H9 (cell line): Measurements from ENCODE around the gene THRB. TPM values are rescaled to one million over a fixed set of nuclear protein-coding genes. Genes with fewer than 3 reads are reported as not detected.

Source experiments
- DNase-seq: peaks from one replicate; pipeline ENCODE4 v3.0.0-alpha.2; 2017
- H2AFZ ChIP-seq: one replicate; pipeline ENCODE4 v1.6.1; 2013; ENCODE audit warnings: mild to moderate bottlenecking, low read length, control low read depth, moderate library complexity
- H2AK5ac ChIP-seq: 2 replicates; pipeline ENCODE4 v1.6.1; 2013; ENCODE audit warnings: low read length, control low read depth, mixed read lengths; ENCODE audit not compliant: insufficient read length
- H2BK120ac ChIP-seq: one replicate; pipeline ENCODE4 v1.6.1; 2013; ENCODE audit warnings: low read depth, mild to moderate bottlenecking, low read length, control low read depth, inconsistent platforms; ENCODE audit not compliant: poor library complexity, severe bottlenecking
- H2BK12ac ChIP-seq: 2 replicates; pipeline ENCODE4 v1.6.1; 2013; ENCODE audit warnings: low read length, control low read depth, mixed read lengths, low read depth; ENCODE audit not compliant: insufficient read length
- H2BK15ac ChIP-seq: 2 replicates; pipeline ENCODE4 v1.6.1; 2013; ENCODE audit warnings: low read depth, low read length, control low read depth
- H2BK20ac ChIP-seq: one replicate; pipeline ENCODE4 v1.6.1; 2013; ENCODE audit warnings: low read depth, mild to moderate bottlenecking, low read length, control low read depth, inconsistent platforms; ENCODE audit not compliant: poor library complexity, severe bottlenecking
- H2BK5ac ChIP-seq: 2 replicates; pipeline ENCODE4 v1.6.1; 2013; ENCODE audit warnings: low read length, control low read depth, mixed read lengths; ENCODE audit not compliant: insufficient read length
- H3K14ac ChIP-seq: 2 replicates; pipeline ENCODE4 v1.6.1; 2013; ENCODE audit warnings: low read length, control low read depth; ENCODE audit not compliant: insufficient read depth
- H3K18ac ChIP-seq: 2 replicates; pipeline ENCODE4 v1.6.1; 2013; ENCODE audit warnings: low read depth, mild to moderate bottlenecking, mixed read lengths, low read length, control low read depth; ENCODE audit not compliant: insufficient read length
- H3K23ac ChIP-seq: 2 replicates; pipeline ENCODE4 v1.6.1; 2013; ENCODE audit warnings: low read length, control low read depth, mixed read lengths, low read depth; ENCODE audit not compliant: insufficient read length
- H3K23me2 ChIP-seq: 2 replicates; pipeline ENCODE4 v1.6.1; 2013; ENCODE audit warnings: low read depth, mild to moderate bottlenecking, mixed read lengths, low read length, control low read depth; ENCODE audit not compliant: insufficient read length, poor library complexity, severe bottlenecking
- H3K27ac ChIP-seq: 2 replicates; pipeline ENCODE4 v1.5.1; 2013; ENCODE audit warnings: low read length, control low read depth, mixed read lengths, low read depth; ENCODE audit not compliant: insufficient read length
- H3K27me3 ChIP-seq: 2 replicates; pipeline ENCODE4 v1.6.1; 2013; ENCODE audit warnings: low read length, control low read depth, inconsistent platforms; ENCODE audit not compliant: insufficient read depth
- H3K4ac ChIP-seq: 2 replicates; pipeline ENCODE4 v1.6.1; 2013; ENCODE audit warnings: low read depth, mild to moderate bottlenecking, control low read depth, inconsistent platforms, low read length, moderate library complexity
- H3K4me1 ChIP-seq: 2 replicates; pipeline ENCODE4 v1.6.1; 2013; ENCODE audit warnings: low read length, control low read depth, inconsistent platforms; ENCODE audit not compliant: insufficient read depth
- H3K4me2 ChIP-seq: 2 replicates; pipeline ENCODE4 v1.6.1; 2013; ENCODE audit warnings: low read length, control low read depth, mixed read lengths; ENCODE audit not compliant: insufficient read length, insufficient read depth
- H3K56ac ChIP-seq: 2 replicates; pipeline ENCODE4 v1.6.1; 2013; ENCODE audit warnings: low read depth, mild to moderate bottlenecking, mixed read lengths, low read length, control low read depth; ENCODE audit not compliant: insufficient read length
- H3K79me1 ChIP-seq: 2 replicates; pipeline ENCODE4 v1.6.1; 2013; ENCODE audit warnings: low read depth, mild to moderate bottlenecking, moderate library complexity, low read length, control low read depth, inconsistent platforms; ENCODE audit not compliant: insufficient read depth, poor library complexity, severe bottlenecking
- H3K79me2 ChIP-seq: 2 replicates; pipeline ENCODE4 v1.6.1; 2013; ENCODE audit warnings: low read length, control low read depth, inconsistent platforms; ENCODE audit not compliant: insufficient read depth
- H3K9ac ChIP-seq: 2 replicates; pipeline ENCODE4 v1.6.1; 2013; ENCODE audit warnings: low read length, control low read depth, mixed read lengths; ENCODE audit not compliant: insufficient read length; ENCODE audit errors: extremely low read depth
- H3K9me3 ChIP-seq: one replicate; pipeline ENCODE4 v1.6.1; 2013; ENCODE audit warnings: low read depth, low read length, inconsistent platforms; ENCODE audit not compliant: control insufficient read depth
- H3T11ph ChIP-seq: one replicate; pipeline ENCODE4 v1.6.1; 2013; ENCODE audit warnings: mild to moderate bottlenecking, low read length, control low read depth, inconsistent platforms
- H4K20me1 ChIP-seq: one replicate; pipeline ENCODE4 v1.6.1; 2013; ENCODE audit not compliant: control insufficient read depth, insufficient read length, insufficient read depth
- H4K5ac ChIP-seq: 2 replicates; pipeline ENCODE4 v1.6.1; 2013; ENCODE audit warnings: low read depth, mild to moderate bottlenecking, mixed read lengths, low read length, control low read depth; ENCODE audit not compliant: insufficient read length
- H4K8ac ChIP-seq: replicated peaks from 2 replicates; pipeline ENCODE4 v1.6.1; 2013; ENCODE audit warnings: low read length, control low read depth, mixed read lengths, low read depth; ENCODE audit not compliant: insufficient read length
- H4K91ac ChIP-seq: 2 replicates; pipeline ENCODE4 v1.6.1; 2013; ENCODE audit warnings: low read depth, mild to moderate bottlenecking, moderate library complexity, mixed read lengths, low read length, control low read depth; ENCODE audit not compliant: insufficient read length
- H3K27ac Mint-ChIP-seq, 3 experiments: 2 replicates in 2 of 3; 3 replicates in 1 of 3; pipeline ENCODE4 v1.8.0; 2020 to 2021; ENCODE audit warnings: mixed read lengths in 3 of 3, mild to moderate bottlenecking in 1 of 3, moderate library complexity in 1 of 3
- H3K27me3 Mint-ChIP-seq: 2 replicates; pipeline ENCODE4 v1.8.0; 2021; ENCODE audit warnings: low read depth, mild to moderate bottlenecking, moderate library complexity, mixed read lengths
- H3K36me3 Mint-ChIP-seq, 3 experiments: 2 replicates in 2 of 3; 3 replicates in 1 of 3; pipeline ENCODE4 v1.8.0; 2020 to 2021; ENCODE audit warnings: low read depth in 3 of 3, mixed read lengths in 3 of 3; ENCODE audit not compliant: insufficient read depth in 1 of 3
- H3K4me1 Mint-ChIP-seq, 2 experiments: 2 replicates each; pipeline ENCODE4 v1.8.0; 2020; ENCODE audit warnings: mixed read lengths in 2 of 2
- H3K4me3 Mint-ChIP-seq, 2 experiments: 2 replicates in 1 of 2; 3 replicates in 1 of 2; pipeline ENCODE4 v1.8.0; 2020 to 2021; ENCODE audit warnings: mild to moderate bottlenecking in 2 of 2, mixed read lengths in 2 of 2, moderate library complexity in 1 of 2
- H3K9me3 Mint-ChIP-seq, 2 experiments: 2 replicates in 1 of 2; 3 replicates in 1 of 2; pipeline ENCODE4 v1.8.0; 2020; ENCODE audit warnings: mild to moderate bottlenecking in 2 of 2, mixed read lengths in 2 of 2, moderate library complexity in 1 of 2
- WGBS: extraction: QIAGEN DNeasy Blood & Tissue Kit; methylation state at CpG from one replicate; pipeline ENCODE4 v1.1.7; 2013; ENCODE audit warnings: missing lambda C conversion rate, low lambda C conversion rate, mixed read lengths; ENCODE audit not compliant: insufficient read length; ENCODE audit errors: extremely low coverage; 5-methylcytosine and 5-hydroxymethylcytosine counted together
- total RNA-seq: library from RNA; stranded (reverse); gene quantifications from 2 replicates; pipeline ENCODE4 v1.2.1, GENCODE V29; 2021
- TF ChIP-seq, protein P1 (sequence below): fragments of 200-600 bp; sonication (generic); conservative IDR thresholded peaks from 3 replicates; pipeline ENCODE4 v1.8.0; 2021; ENCODE audit warnings: antibody characterized with exemption, mild to moderate bottlenecking

THRB gene
- total RNA-seq, 1 experiment from 2014 or later: 8.6 TPM

GRCh38 chr3:24245056-24245455 is 249.6 kb downstream of the THRB start:
- Mint-ChIP-seq H3K27me3 (no peaks in the 10 kb centered on the region), H3K4me3 (no peak overlapping the region), H3K4me1 (peaks cover 14% of the 10 kb centered on the region in 2 experiments), H3K27ac (no peak overlapping the region), H3K9me3 (no peaks in the 10 kb centered on the region), H3K36me3 (no peaks in the 10 kb centered on the region)
- no peak overlapping the region for H2BK12ac ChIP-seq
- no peak overlapping the region for H3K27ac ChIP-seq
- H3K9ac ChIP-seq: no peak overlapping the region
- H4K20me1 ChIP-seq: no peaks in the 10 kb centered on the region
- H2BK15ac ChIP-seq: no peak overlapping the region
- no peak overlapping the region for H3K4me2 ChIP-seq
- H3K14ac ChIP-seq: no peak overlapping the region
- no peak overlapping the region for H3T11ph ChIP-seq
- H3K79me2 ChIP-seq: no peaks in the 10 kb centered on the region
- H2BK20ac ChIP-seq: no peak overlapping the region
- H4K5ac ChIP-seq: no peak overlapping the region
- no peak overlapping the region for H3K56ac ChIP-seq
- H2AFZ ChIP-seq: no peak overlapping the region
- no peaks in the 10 kb centered on the region for H3K79me1 ChIP-seq
- H3K4ac ChIP-seq: no peak overlapping the region
- no peak overlapping the region for H4K91ac ChIP-seq
- DNase-seq: no peak
- no peaks in the 10 kb centered on the region; the same call in 1 of the 2 replicates for H3K4me1 ChIP-seq
- no peak overlapping the region for H3K23ac ChIP-seq
- H2BK5ac ChIP-seq: no peak overlapping the region
- H4K8ac ChIP-seq: no peak overlapping the region
- no peaks in the 10 kb centered on the region for H3K9me3 ChIP-seq
- no peak overlapping the region for H2AK5ac ChIP-seq
- TF ChIP-seq, protein P1, sequence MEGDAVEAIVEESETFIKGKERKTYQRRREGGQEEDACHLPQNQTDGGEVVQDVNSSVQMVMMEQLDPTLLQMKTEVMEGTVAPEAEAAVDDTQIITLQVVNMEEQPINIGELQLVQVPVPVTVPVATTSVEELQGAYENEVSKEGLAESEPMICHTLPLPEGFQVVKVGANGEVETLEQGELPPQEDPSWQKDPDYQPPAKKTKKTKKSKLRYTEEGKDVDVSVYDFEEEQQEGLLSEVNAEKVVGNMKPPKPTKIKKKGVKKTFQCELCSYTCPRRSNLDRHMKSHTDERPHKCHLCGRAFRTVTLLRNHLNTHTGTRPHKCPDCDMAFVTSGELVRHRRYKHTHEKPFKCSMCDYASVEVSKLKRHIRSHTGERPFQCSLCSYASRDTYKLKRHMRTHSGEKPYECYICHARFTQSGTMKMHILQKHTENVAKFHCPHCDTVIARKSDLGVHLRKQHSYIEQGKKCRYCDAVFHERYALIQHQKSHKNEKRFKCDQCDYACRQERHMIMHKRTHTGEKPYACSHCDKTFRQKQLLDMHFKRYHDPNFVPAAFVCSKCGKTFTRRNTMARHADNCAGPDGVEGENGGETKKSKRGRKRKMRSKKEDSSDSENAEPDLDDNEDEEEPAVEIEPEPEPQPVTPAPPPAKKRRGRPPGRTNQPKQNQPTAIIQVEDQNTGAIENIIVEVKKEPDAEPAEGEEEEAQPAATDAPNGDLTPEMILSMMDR: no peak
- no CpG with 5 or more reads among the region's 2 CpGs for WGBS
- H3K27me3 ChIP-seq: no peaks in the 10 kb centered on the region
- H2BK120ac ChIP-seq: no peak overlapping the region
- no peak overlapping the region for H3K18ac ChIP-seq
- H3K23me2 ChIP-seq: no peaks in the 10 kb centered on the region
